HG03558 (cell line): ENCODE data around the gene CNR1.
"Not testable (repeated sequence)": the region's sequence is repeated elsewhere in the genome, so short reads cannot be mapped to it uniquely, and the experiment has no call there.

Source experiments
- ATAC-seq: cut with Tn5 transposase; IDR thresholded peaks from one replicate; pipeline ENCODE4 v1.9.1; 2021; ENCODE audit warnings: moderate number of reproducible peaks; ENCODE audit not compliant: unreplicated experiment; ENCODE audit errors: extremely low read depth

CNR1 gene

DNA sequence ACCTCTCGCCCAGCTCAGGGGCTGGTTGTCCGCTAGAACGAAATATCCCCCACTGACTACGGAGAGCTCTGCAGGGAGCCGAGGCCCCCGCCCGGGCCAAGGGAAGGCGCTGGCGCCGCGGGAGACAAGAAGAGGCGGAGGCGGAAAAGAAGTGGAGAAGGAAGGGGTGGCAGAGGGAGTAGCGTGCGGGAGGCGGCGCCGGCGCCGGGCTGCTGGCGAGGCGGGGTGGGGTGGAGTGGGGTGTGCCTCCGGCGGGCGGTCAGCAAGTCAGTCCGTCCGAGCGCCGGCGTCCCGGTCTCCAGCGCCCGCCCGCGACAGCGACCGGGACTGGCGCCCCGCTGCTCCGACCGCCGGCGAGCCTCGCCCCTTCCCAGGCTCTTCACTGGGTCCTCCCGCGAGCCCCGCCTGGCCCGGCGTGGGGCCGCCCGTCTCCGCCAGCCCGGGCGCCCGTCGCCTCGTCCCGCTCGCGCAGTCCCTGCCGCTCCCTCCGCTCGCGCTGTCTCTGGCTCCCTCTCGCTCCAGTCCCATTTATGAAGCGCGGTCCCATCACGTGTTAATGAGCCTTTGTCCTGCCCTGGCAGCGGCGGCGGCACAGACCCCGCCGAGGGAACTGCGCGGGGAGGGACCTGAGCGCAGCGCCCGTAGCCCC lies at the start of gene CNR1:
Gene CNR1 (minus strand): TSS at position 504 of the 649 bp plus-strand sequence. CDS start 21,073 bp downstream, outside the sequence.
- ATAC-seq, result no peak

DNA sequence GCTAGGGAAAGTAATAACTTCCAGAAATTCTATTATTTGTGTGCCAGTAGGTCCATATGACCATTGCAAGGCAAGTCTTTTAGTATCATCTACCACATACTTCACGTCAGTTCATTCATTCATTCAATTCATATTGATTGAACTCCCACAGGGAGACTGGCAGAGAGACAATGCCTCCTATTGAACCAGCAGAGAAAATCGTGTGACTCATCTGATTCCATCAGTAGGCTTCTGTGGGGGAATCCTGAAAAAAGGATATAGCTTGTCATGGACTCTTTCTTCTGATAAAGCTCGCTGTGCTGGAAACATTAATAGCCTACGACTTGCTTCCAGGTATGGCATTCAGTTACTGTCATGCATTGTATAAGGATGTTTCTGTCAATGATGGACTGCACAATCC lies 45.3 kb upstream of the CNR1 start:
- ATAC-seq, result no peak

DNA sequence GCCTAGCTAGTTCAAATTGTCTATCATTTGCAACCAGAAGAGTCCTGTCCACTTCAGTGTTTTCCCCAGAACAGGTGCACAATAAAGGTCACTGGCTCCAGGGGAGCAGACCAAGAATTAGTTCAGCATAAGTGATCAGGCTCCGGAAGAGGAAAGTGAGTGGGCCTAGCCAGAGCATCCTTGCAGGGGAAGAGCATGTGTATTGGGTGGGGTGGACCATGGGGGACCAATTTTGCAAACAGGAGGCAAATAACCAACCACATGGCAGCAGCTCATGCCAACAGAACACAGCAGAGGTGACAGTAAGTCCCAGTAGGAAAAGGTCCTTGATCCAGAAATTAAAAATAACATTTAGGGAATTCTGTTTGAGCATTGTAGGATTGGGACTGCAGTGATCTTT lies 43.2 kb upstream of the CNR1 start:
- no peak for ATAC-seq

DNA sequence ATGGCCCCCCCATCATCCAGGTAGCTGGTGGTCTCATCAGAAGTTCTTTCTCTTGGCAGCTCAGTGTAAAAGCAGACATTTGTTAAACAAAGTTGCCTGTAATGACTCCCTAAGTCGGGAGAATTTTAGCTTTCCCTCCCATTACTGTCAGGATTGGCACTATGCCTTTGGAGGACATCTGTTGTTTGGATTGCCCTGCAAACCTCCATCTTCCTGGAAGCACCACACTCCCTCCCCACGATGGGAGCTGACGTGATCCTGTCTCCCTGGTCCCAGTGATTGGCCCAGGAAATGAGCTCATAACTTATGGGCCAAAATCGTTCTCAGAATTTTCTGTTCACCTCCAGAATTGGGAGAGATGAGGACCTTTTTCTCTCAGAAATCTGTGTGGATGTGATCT lies 42.6 kb upstream of the CNR1 start:
- ATAC-seq, result no peak

DNA sequence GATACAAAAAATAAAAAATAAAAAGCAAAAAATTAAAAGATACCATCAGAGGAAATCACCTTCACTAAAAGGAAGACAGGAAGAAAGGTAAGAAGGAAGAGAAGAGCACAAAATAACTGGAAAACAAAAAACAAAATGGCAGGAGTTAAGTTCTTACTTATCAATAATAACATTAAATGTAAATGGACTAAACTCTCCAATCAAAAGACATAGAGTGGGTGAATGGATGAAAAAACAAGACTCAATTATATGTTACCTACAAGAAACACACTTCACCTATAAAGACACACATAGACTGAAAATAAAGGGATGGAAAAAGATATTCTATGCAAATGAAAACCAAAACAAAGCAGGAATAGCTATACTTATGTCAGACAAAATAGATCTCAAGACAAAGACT lies 35.6 kb upstream of the CNR1 start:
- ATAC-seq, result not testable (repeated sequence)

DNA sequence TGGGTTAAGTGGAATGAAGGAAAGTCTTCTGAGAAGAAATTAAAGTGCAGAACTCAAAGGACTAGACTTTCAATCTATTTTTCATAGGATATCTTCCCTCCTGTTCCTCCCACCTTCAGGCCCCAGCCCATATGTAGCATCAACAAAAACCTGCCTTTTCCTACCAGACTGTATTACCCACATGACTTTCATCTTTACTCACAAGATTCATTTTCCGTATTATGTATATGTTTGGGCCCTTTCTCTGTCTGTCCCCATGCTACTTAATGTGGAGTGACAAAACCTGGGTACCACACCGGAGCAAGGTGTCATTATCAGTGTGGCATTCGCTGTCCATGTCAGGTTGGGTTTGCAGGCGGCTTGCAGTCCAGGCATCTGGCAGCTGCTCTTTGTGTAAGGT lies 18.8 kb upstream of the CNR1 start:
- no peak for ATAC-seq

DNA sequence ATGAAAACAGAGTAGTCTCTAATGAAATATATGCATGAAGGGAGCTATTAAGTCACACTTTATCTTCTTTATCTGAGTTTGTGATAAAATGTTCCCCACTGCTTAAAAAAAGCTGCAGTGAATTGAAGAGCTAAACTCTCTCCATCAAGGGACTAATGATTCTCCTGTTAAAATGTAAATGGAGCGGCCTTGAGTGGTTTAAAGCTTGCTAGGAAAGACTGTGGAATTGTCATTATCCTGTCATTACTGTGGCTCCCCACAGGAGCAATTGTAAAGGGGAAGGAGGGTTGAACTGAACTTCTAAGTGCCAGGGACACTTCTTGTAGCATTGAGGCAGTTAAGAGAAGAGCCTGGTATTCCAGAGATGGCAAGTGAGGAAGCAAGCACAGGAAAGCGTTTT lies 17.3 kb upstream of the CNR1 start:
- ATAC-seq, result no peak

DNA sequence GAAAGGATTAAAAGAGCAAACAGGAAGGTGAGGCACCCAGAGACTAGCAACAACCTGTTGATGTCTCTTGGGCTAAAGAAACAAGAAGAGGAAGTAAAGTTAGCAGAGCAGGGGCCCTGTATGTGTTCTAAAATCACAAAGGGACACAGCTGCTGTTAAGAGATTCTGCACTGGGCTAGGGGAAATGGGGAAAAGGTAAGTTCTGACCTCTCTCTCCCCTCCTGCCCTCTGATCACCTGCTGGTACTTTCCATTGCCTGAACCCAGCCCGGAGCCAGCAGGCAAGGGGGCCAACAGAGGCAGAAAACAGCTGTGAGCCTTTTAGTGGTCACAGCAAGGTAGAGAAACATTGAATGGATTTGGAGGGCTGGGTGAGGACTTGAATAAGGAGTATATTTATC lies 13.5 kb upstream of the CNR1 start:
- no peak for ATAC-seq

DNA sequence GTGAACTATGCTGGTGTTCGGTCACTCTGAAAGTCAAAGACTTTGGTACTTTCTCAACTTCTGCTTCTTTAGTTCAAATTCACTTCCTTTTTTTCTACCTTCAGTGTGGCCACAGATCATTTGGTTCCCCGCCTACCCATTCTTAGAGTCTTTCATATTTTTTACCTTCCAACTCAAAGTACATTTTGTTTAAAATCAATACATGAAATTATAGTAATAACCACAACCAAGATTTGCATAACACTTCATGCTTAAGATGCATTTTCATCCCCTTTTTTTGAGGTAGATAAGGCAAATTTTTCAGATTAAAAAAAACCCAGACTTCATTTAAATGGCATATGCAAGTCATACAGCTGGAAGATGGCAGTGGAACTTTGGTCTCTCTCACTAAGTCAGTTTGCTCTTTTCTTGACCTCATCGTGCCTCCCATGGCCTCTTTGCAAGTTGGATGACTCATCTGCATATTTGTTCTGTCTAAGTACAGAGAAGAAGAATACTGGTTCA lies 11.9 kb upstream of the CNR1 start:
- ATAC-seq, result no peak

DNA sequence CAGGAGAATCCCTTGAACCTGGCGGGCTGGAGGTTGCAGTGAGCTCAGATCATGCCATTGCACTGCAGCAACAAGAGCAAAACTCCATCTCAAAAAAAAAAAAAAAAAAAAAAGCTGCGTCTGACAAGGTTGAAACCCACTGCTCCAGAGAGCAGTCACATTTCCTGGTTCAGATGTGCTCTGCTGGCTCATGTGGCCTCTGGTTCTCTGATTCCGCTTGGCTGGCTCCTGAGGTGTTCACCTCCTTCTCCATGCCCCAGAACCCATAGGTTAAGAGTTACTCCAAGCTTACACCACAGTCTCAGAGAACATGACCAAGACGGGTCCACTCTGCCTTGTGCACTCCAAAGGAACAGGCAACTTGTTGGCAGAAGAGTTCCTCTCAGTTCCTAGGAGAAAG lies 8.8 kb upstream of the CNR1 start:
- ATAC-seq, result no peak

DNA sequence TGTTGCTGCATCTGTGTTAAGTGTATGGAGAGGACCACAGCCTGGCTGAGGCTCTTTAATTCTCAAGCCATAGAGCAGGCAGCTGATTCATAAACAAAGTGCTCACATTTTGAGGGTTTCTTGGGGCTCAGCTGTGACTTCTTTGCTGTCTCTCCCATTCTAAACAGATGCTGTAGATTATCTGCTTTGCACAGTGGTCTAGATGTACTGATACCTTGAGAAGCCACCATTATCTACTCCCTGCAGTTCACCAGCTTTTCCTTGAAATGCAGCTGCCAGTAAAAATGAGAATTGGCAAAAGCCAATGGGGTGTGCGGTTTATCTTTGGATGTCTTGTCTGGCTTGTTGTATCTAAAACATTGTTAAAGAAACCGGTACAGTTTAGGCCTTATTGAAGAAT lies 5.2 kb upstream of the CNR1 start:
- no peak for ATAC-seq

DNA sequence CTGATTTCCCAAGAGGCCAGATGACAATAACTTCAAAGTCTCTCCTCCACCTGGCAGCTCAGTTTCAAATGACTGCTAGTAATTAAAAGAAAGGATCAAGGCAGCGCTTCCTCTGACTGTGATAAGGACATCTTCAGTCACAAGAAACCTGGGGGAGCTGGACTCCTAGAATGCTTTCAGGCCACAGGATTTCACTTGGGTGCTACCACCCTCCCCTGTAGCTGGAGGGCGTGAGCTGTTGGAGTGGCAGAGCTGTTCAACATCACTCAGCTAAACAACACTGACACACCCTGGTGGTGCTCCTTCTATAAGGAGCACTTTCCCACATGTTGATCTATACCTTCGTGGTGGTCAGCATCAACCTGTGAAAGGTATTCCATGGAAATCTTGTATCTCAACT lies 2.2 kb upstream of the CNR1 start:
- no peak for ATAC-seq

DNA sequence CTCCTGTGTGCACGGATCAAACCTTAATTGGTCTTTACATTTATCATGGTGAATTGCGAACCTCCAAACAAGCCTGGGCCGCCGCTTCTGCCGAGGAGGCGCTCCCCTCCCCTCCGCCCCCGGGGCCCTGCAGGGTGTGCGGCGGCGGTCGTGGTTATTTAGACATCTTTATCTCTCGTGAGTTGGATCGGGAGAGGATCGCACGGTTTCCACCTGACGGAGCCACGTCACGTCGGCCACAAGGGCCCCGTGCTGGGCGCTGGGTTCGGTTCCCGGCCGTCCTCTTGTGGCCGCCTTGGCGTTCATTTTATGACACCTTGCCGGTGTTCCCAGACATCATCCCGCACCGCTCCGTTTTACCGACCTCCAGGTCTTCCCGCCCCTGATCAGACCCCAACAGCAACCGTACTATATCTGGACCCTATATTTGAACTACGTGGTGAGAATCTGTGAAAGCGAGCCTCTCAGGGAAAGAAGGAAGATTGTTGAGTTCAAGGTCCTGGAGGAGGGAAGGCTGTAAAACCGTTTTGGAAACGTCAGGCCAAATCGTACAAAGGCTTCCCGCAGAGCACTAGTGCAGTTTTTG lies 1.3 kb upstream of the CNR1 start:
- ATAC-seq, result no peak

DNA sequence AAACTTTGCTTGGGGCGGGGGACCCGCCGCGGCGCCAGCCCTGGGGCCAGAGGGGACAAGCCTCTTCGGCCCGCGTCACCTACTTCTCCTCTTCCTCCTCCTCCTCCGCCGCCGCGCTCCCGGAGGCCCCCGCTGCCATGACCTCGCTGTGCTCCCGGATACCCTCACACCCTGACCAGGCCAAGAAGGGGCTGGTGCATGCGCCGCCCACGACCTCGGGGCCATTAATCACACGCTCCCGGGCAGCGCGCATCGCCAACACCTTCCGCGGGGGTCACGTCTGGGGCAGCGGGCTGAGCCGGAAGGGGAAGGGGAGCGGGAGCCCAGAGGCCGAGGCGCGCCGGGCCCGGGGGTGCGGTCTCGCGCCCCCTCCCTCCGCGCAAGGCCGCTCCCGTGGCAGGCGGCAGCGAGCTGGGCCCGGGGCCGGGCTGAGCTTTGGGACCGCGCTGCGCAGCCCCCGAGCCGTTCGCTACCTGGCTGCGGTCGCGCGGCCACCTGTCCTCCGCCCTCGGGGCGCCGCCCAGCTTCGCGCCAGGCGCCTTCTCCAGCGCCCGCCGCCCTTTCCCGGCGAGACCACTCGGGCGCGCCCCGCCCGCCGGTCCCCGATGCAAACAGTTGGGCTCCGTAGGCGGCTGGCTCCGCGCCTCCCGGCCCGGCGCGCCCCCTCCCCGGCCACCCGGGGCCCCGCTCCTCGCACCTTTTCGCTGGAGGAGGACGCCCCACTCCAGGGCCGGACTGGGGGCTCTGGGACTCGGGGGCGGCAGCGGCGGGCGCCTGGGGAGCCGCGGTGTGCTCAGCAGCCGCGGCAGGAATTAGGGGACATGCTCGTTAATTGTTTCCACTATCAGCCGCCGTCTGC lies 575 bp upstream of the CNR1 start:
- ATAC-seq, result no peak

DNA sequence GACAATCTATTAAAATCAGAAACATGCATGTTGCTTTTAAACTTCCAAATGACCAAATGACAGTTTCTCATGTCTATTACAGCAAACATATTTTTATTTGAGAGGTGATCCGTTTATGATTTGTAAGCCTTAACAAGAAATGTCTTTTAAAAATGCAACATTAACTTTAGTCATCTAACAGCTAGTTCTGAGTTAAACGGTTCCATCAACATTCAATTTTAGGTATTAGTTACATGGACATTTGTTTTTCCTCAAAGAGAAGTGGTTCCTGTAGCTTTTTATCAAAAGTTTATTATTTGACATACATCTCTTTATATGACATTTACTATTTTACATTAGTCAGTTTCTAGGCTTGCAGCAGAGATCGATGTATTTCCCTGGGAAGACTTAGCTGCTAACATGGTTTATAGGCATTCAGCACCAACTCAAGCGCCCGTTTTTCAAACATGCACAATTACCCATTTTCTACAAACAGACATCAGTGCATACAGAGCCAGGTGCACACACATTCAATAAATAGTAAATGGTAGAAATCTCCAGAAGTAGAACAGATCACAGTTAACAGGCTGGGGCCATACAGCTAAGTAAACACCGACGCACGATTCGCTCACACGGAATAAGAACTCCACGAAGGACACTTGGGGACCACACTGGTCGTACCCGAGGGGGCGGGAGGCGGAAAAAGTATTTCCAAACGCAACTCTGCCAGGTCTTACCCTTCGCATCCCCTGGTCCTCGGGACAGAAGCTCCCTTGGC lies 882 bp downstream of the CNR1 start:
- ATAC-seq, result no peak

DNA sequence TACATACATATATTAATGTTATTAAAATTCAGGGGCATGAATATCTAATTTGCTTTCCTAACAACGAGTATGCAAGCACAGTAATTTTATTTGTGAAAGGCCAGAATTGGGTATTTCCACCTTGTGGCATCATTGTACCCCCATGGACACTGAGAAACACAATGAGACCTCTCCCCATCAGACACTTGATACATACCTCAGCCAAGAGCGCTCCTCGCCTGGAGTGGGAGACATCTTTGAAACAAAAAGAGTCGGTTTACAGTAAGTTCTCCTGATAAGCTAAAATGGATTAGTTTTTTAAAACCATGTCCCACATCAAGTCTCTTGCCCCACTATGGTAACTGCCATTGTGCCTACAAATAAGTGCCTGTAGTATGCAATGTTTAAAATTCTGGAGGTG lies 2.1 kb downstream of the CNR1 start:
- no peak for ATAC-seq

DNA sequence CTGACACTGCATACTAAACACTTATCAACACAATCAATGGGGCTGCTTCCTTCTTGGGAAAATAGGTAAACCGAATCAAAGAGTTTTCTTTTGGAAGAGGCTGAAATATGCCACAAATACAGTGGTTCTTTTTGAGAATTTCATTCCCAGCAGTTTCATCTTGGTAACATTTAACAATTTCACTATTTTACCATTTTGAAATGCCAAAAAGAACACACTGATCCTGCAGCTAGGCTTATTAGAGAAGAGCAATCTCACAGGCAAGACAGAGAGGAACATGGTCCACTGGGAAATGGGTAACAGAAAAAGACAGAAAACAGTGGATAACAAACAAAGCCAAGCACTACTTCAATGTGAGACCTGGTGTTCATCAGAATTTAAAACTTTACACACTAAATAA lies 2.5 kb downstream of the CNR1 start:
- ATAC-seq, result no peak

DNA sequence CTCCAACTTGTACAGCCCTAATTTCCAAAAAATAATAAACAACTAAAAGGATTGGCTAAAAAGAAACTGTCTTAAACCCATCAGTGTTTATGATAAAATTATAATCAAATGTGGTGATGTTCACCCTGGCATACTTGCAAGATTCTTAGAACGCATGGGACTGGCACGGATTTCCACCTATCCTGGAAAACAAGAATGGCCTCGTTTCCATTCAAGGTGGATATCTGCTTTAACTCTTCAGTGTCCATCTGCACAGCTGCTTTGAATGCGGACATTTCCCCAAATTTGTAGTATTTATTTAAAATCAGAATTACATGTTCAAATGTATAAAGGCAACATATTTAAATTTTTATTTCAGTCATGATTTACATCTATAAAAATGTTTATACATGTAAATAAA lies 4.2 kb downstream of the CNR1 start:
- ATAC-seq, result no peak

DNA sequence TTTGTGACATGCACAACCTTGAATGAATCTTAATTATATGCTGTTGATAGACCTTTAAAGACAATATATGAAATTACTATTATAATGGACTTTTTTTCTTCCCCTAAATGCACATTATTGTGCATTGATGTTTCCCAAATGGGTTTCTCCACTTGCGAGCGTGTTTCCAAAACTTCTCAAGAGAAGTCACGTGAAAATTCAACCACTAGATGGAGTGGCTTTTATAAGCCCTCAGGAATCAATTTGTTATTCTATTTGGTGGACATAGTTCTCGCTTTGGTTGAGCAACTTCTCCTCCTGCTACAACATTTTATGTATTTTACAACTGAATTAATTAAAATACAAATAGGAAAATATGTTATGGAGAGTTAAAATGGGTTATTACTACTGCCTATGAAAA lies 9.0 kb downstream of the CNR1 start:
- no peak for ATAC-seq

DNA sequence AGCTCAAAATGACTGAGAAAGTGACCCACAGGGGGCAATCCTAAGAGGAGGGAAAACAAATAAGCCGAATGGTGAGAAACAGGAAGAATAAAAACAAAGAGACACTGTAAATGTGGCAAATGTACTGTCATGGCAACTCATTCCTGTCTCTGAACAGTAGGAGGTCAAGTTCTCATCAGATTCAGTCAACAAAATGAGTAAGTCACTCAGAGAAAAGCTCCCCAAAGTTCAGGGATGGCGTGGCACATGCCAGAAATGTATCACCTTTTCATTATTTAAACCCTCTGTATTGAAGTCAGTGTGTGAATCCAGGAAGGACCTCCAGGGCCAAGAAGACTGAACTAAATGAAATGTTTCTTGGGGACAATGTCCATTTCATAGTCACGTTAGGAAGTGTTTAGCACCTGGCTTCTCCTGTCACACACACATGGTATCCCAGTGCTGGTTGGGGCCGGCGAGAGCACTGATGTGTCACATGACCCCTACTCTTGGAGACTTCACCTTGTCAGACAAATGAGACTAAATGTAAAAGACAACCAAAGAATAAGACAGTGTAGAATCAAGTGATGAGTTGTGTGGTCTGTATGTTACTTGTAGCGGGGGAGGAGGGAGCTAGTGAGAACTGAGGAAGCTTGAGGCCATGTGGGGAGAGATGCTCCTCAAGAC lies 20.7 kb downstream of the CNR1 start:
- ATAC-seq, result no peak
